Esophagus squamous epithelium (tissue), 5 donors: ENCODE measurements around the gene SLC1A7. TPM values are rescaled to one million over a fixed set of nuclear protein-coding genes. Genes with fewer than 3 reads are reported as not detected.

ENCODE experiments used
- DNase-seq: peaks from one replicate; lab custom pipeline; 2025; lab: John Stamatoyannopoulos, UW
- H3K27ac ChIP-seq, 4 donors: fragments of 200-600 bp; sonication (generic); one replicate each; pipeline ENCODE4 v1.5.1; 2016 to 2019; ENCODE audit warnings: mild to moderate bottlenecking in 1 of 4
- H3K27me3 ChIP-seq, 4 donors: fragments of 200-600 bp; sonication (generic); 1 replicate in 3 of 4; 2 replicates in 1 of 4; pipeline versions ENCODE4 v1.5.1 to v1.6.0; 2017 to 2021; ENCODE audit warnings: antibody characterized with exemption in 1 of 4
- H3K36me3 ChIP-seq, 3 donors: fragments of 200-600 bp; sonication (generic); one replicate each; pipeline ENCODE4 v1.5.1; 2016 to 2019
- H3K4me1 ChIP-seq, 3 donors: fragments of 200-600 bp; sonication (generic); one replicate each; pipeline ENCODE4 v1.5.1; 2017 to 2019
- H3K4me3 ChIP-seq, 4 donors: fragments of 200-600 bp; sonication (generic); 1 replicate in 3 of 4; 2 replicates in 1 of 4; pipeline ENCODE4 v1.5.1; 2016 to 2019; ENCODE audit warnings: mild to moderate bottlenecking in 2 of 4, moderate library complexity in 1 of 4
- H3K9me3 ChIP-seq, 3 donors: fragments of 200-600 bp; sonication (generic); one replicate each; pipeline ENCODE4 v1.5.1; 2016 to 2019
- POLR2A ChIP-seq, 4 donors: fragments of 450-650 bp; IDR thresholded peaks; one replicate each; pipeline ENCODE4 v1.6.1; 2017; ENCODE audit warnings: antibody characterized with exemption in 4 of 4, mild to moderate bottlenecking in 4 of 4, moderate library complexity in 3 of 4
- WGBS, 2 donors: methylation state at CpG; one replicate each; pipeline ENCODE4 v1.1.5; 2018; 5-methylcytosine and 5-hydroxymethylcytosine counted together
- intact Hi-C: fragments of 100-400 bp; cut with DNase I; formaldehyde crosslinking; loops from one replicate; pipeline ENCODE4 v1.15.0; 2022
- small RNA-seq, 4 donors: library from RNA; depleted of rRNA; stranded (forward); fragments of <200 nt; gene quantifications; one replicate each; pipeline ENCODE3, GENCODE V24; 2016
- total RNA-seq, 4 donors: library from RNA; depleted of rRNA; stranded (reverse); fragments of >200 nt; gene quantifications; one replicate each; pipeline ENCODE4 v1.1.0, GENCODE V29; 2016
- TF ChIP-seq, protein P1 (sequence below), 6 experiments: fragments of 450-650 bp in 4 of 6; fragments of 200-600 bp in 2 of 6; sonication (generic) in 2 of 6; IDR thresholded peaks; one replicate each; pipeline ENCODE4 v1.5.1; 2016 to 2019; ENCODE audit warnings: antibody characterized with exemption in 6 of 6, mild to moderate bottlenecking in 4 of 6, moderate library complexity in 4 of 6
- donor health status: DM: yes; HTN: yes; CAD: no.

Gene SLC1A7
- total RNA-seq, 4 donors from 2014 or later, result 0.57 TPM; not detected in 3

DNA sequence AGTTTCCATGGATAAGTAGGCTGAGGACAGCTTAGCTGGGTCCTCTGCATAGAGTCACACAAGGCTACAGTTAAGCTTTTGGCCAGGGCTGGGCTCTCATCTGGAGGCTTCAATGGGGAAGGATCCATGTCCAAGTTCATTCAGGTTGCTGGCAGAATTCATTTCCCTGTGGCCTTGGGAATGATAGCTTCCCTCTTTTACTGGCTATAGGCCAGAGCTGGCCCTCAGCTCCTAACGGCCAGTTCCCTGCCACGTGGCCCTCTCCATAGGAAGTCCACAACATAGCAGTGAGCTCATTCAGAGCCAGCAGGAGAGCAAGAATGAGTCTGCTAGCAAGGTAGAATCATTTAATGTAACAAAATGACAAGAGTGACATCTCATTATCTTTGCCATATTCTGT, 95.5 kb downstream of the SLC1A7 start:
- DNase-seq, result no peak
- H3K9me3 ChIP-seq, result no peaks in the 10 kb centered on the region
- no peak overlapping the region for H3K4me3 ChIP-seq
- 66 to 78% methylated on average over 2 of the region's 2 CpGs for WGBS, 2 donors
- H3K36me3 ChIP-seq, result peaks cover 0 to 57% (median 0%) of the 10 kb centered on the region in 3 donors
- no peaks in the 10 kb centered on the region for H3K27me3 ChIP-seq
- no peak overlapping the region for H3K27ac ChIP-seq
- peaks cover 0 to 30% (median 4%) of the 10 kb centered on the region in 3 donors for H3K4me1 ChIP-seq
- intact Hi-C loops, result no loop called here
- TF ChIP-seq, protein P1, sequence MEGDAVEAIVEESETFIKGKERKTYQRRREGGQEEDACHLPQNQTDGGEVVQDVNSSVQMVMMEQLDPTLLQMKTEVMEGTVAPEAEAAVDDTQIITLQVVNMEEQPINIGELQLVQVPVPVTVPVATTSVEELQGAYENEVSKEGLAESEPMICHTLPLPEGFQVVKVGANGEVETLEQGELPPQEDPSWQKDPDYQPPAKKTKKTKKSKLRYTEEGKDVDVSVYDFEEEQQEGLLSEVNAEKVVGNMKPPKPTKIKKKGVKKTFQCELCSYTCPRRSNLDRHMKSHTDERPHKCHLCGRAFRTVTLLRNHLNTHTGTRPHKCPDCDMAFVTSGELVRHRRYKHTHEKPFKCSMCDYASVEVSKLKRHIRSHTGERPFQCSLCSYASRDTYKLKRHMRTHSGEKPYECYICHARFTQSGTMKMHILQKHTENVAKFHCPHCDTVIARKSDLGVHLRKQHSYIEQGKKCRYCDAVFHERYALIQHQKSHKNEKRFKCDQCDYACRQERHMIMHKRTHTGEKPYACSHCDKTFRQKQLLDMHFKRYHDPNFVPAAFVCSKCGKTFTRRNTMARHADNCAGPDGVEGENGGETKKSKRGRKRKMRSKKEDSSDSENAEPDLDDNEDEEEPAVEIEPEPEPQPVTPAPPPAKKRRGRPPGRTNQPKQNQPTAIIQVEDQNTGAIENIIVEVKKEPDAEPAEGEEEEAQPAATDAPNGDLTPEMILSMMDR (IDR thresholded peaks at IDR 0.05), result no peak
- no peak for TF ChIP-seq POLR2A (IDR thresholded peaks at IDR 0.05)

DNA sequence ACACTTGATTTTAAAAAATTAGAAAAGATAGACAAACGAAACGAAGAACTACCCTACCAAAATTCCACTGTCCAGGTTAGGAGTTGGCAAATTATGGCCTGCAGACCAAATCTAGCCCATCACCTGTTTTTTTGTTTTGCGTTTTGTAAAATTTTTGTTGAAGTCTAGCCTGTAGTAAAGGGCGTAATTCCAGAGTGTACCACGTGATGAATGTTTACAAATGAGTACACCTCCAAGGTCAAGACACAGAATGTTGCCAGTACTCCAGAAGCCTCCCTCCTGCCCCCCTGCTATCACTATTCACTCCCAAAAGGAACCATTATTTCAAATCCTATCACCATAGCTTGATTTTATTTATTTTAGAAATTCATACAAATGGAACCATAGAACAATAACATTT, 97.5 kb downstream of the SLC1A7 start:
- intact Hi-C loops, result no loop called here
- WGBS, 2 donors, result 86 to 89% methylated on average over 5 of the region's 5 CpGs
- Histone ChIP-seq H3K4me1 (peaks cover 0 to 21% (median 4%) of the 10 kb centered on the region in 3 donors), H3K27me3 (no peaks in the 10 kb centered on the region), H3K27ac (no peak overlapping the region), H3K4me3 (no peak overlapping the region), H3K36me3 (peaks cover 0 to 63% (median 0%) of the 10 kb centered on the region in 3 donors), H3K9me3 (no peaks in the 10 kb centered on the region)
- DNase-seq, result no peak
- TF ChIP-seq, protein P1 (IDR thresholded peaks at IDR 0.05), result no peak
- TF ChIP-seq POLR2A (IDR thresholded peaks at IDR 0.05), result no peak

DNA sequence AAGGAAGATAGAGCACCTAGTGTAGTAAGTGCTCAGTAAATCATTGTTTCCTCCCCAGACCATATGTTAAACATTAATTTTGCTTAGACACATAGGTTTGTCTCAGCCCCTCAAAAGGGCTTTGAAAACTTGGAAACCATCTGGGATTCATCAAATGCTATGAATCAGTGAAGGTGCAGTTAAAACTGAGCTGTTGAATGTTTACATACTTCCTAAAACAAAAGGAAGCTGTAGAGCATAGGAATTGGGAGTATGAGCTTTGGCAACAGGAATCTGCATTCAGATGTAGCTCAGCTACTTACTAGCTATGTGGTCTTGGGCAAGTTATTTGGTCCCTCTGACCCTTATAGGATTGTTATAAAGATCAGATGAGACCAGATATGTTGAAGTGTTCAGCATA, 99.2 kb downstream of the SLC1A7 start:
- intact Hi-C loops, result no loop called here
- no peak for DNase-seq
- Histone ChIP-seq H3K4me3 (no peak overlapping the region), H3K27ac (no peak overlapping the region), H3K27me3 (no peaks in the 10 kb centered on the region), H3K4me1 (peaks cover 0 to 11% (median 4%) of the 10 kb centered on the region in 3 donors), H3K9me3 (no peaks in the 10 kb centered on the region), H3K36me3 (peaks cover 0 to 63% (median 0%) of the 10 kb centered on the region in 3 donors)
- TF ChIP-seq, protein P1 (IDR thresholded peaks at IDR 0.05), result no peak
- TF ChIP-seq POLR2A (IDR thresholded peaks at IDR 0.05), result no peak

DNA sequence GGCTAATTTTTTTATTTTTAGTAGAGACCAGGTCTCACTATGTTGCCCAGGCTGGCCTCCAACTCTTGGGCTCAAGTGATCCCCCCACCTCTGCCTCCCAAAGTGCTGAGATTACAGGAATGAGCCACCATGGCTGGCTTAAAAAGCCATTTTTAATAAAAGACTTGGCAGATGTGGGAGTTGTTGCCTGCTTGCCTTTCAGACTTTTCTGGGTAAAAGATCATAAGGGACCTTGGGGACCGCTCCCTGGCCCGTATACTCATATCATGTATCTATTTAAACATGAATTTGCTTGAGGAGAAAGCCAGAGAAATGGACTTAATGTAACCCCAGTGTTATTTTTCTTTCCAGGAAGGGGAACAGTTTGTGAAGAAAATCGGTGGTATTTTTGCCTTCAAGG, 103.9 kb downstream of the SLC1A7 start:
- Histone ChIP-seq H3K36me3 (peaks cover 0 to 44% (median 0%) of the 10 kb centered on the region in 3 donors), H3K4me3 (no peak overlapping the region), H3K27me3 (no peaks in the 10 kb centered on the region), H3K4me1 (no peaks in the 10 kb centered on the region), H3K27ac (no peak overlapping the region), H3K9me3 (no peaks in the 10 kb centered on the region)
- 82 to 94% methylated on average over 3 of the region's 3 CpGs for WGBS, 2 donors
- DNase-seq, result no peak
- TF ChIP-seq, protein P1 (IDR thresholded peaks at IDR 0.05), result no peak
- no peak for TF ChIP-seq POLR2A (IDR thresholded peaks at IDR 0.05)
- intact Hi-C loops, result no loop called here

Small RNA genes within 50 kb of the gene (small RNA-seq; reads per million reads assigned to genes)
- 0 reads per million in 4 donors for gene HIGD1AP11

Other genes starting within 250 kb of the SLC1A7 start
- gene ECHDC2, start 220.9 kb downstream of the SLC1A7 start, total RNA-seq, result 100 to 1,000 TPM in 1 of 4 donors, 10 to 100 TPM in 3; 57.8 to 101 (median 77.1) TPM
- gene SCP2, start 215.4 kb downstream of the SLC1A7 start, total RNA-seq, result 100 to 1,000 TPM in 3 of 4 donors, 10 to 100 TPM in 1; 97.8 to 194 (median 118) TPM
- gene PODN, start 80.4 kb downstream of the SLC1A7 start, total RNA-seq, result 100 to 1,000 TPM in 1 of 4 donors, 10 to 100 TPM in 2, 1 to 10 TPM in 1; 5.1 to 107 (median 19.0) TPM
- gene CPT2, start 54.2 kb upstream of the SLC1A7 start, total RNA-seq, result 10 to 100 TPM; 20.0 to 37.3 (median 27.1) TPM
- gene CZIB, start 78.0 kb upstream of the SLC1A7 start, total RNA-seq, result 10 to 100 TPM; 18.7 to 42.9 (median 26.0) TPM
- 10 to 100 TPM; 27.6 to 52.7 (median 41.8) TPM for gene MAGOH, start 95.9 kb upstream of the SLC1A7 start, total RNA-seq
- gene LRP8, start 185.4 kb upstream of the SLC1A7 start, total RNA-seq, result 10 to 100 TPM; 15.3 to 39.6 (median 18.8) TPM